Motor neuron (in vitro differentiated cells): ENCODE data around the gene GALNT7. TPM values are rescaled to one million over a fixed set of nuclear protein-coding genes. Genes with fewer than 3 reads are reported as not detected.
A peak's percentile ranks its signal among the peaks of the same experiment; 100 is the strongest.
"Not testable (repeated sequence)": the region's sequence is repeated elsewhere in the genome, so short reads cannot be mapped to it uniquely, and the experiment has no call there.

Experiments used
- ATAC-seq, 8 experiments: fragments of 200-7000 bp; cut with Tn5 transposase; replicated peaks in 6 of 8; 2 replicates each; pipeline ENCODE4 v1.8.0; 2021; ENCODE audit warnings: mild to moderate bottlenecking in 8 of 8, moderate library complexity in 8 of 8
- H3K27ac ChIP-seq, 2 donors: fragments of 250-450 bp; sonication (Bioruptor Pico); 2 replicates each; pipeline ENCODE4 v1.9.0; 2021; ENCODE audit warnings: antibody characterized with exemption in 2 of 2, mild to moderate bottlenecking in 2 of 2, moderate library complexity in 1 of 2
- H3K4me1 ChIP-seq, 2 donors: fragments of 250-450 bp; sonication (Bioruptor Pico); replicated peaks in 1 of 2; 2 replicates each; pipeline ENCODE4 v1.6.1; 2021; ENCODE audit warnings: antibody characterized with exemption in 2 of 2, mild to moderate bottlenecking in 2 of 2, moderate library complexity in 1 of 2
- H3K4me3 ChIP-seq, 5 donors: fragments of 250-450 bp; sonication (Bioruptor Pico); 2 replicates each; pipeline ENCODE4 v1.9.0; 2021; ENCODE audit warnings: antibody characterized with exemption in 5 of 5, mild to moderate bottlenecking in 5 of 5, moderate library complexity in 4 of 5
- WGBS, 10 experiments: fragments of 450-650 bp; shearing (Covaris generic); methylation state at CpG; one replicate each; pipeline ENCODE4 v1.0.0; 2022; 5-methylcytosine and 5-hydroxymethylcytosine counted together
- in situ Hi-C, 9 experiments: fragments of 400-800 bp; cut with MboI; loops; one replicate each; pipeline ENCODE4 v1.15.0; 2021; ENCODE audit warnings: low sequenced_read_pairs in 9 of 9, low pct_unique_long_range_greater_than_20kb in 2 of 9; ENCODE audit not compliant: unreplicated experiment in 9 of 9
- total RNA-seq, 8 experiments: library from RNA; unstranded; fragments of 300-600 nt; gene quantifications; 2 replicates each; pipeline versions ENCODE4 v1.2.3 to v1.2.4, GENCODE V29; 2022

GALNT7 gene
- 10 to 100 TPM; 10.4 to 39.5 (median 28.5) TPM for total RNA-seq

GRCh38 chr4:173168396-173169177 lies at the start of gene GALNT7:
GALNT7 (plus strand) TSS chr4:173168811; CDS start chr4:173168836, 25 bp downstream.
- WGBS, 10 experiments: 0 to 3% methylated on average over 2 to 5 of the region's 64 CpGs; no CpG with 5 or more reads in 8 of the 10 experiments
- in situ Hi-C loops: loop anchor here in 1 of 9 experiments (25.0 kb wide), 1 partner anchor 131 kb away; no protein-coding TSS in a partner anchor
- Histone ChIP-seq H3K4me1 (peaks cover 8 to 13% of the 10 kb centered on the region in 2 donors), H3K4me3 (peak within 1 kb of the TSS; percentile 78 to 99 (median 89)), H3K27ac (peak within 1 kb of the TSS; percentile 83 to 91)
- ATAC-seq: peak; percentile 42 to 83 (median 76)

GRCh38 chr4:173118819-173119218 lies 49.8 kb upstream of the GALNT7 start:
- H3K27ac ChIP-seq, H3K4me1 ChIP-seq, in situ Hi-C loops, H3K4me3 ChIP-seq, ATAC-seq: not testable (repeated sequence)
- 9 to 96% (median 76%) methylated on average over 1 to 2 of the region's 2 CpGs; no CpG with 5 or more reads in 2 of the 10 experiments for WGBS, 10 experiments

GRCh38 chr4:173119818-173120217 lies 48.8 kb upstream of the GALNT7 start:
- ATAC-seq: peak in 2 of 8 experiments; percentile 51 to 61
- in situ Hi-C loops: no loop called here
- WGBS, 10 experiments: 6 to 81% (median 63%) methylated on average over 1 to 3 of the region's 3 CpGs

GRCh38 chr4:173121076-173121561 lies 47.5 kb upstream of the GALNT7 start:
- in situ Hi-C loops: no loop called here
- 0 to 63% (median 39%) methylated on average over 1 to 3 of the region's 3 CpGs; no CpG with 5 or more reads in 1 of the 10 experiments for WGBS, 10 experiments
- peak in 3 of 8 experiments; percentile 27 to 92 (median 53) for ATAC-seq
- Histone ChIP-seq H3K4me3 (no peak overlapping the region), H3K4me1 (no peaks in the 10 kb centered on the region), H3K27ac (no peak overlapping the region)

More at GRCh38 chr4:173119818-173120217, 48.8 kb upstream of the GALNT7 start:
- H3K4me1 ChIP-seq: no peaks in the 10 kb centered on the region
- H3K27ac ChIP-seq: no peak overlapping the region
- H3K4me3 ChIP-seq: no peak overlapping the region

GRCh38 chr4:173124209-173124865 lies 44.3 kb upstream of the GALNT7 start:
- in situ Hi-C loops: no loop called here
- ATAC-seq: no peak
- H3K4me3 ChIP-seq: no peak overlapping the region
- H3K27ac ChIP-seq: no peak overlapping the region
- H3K4me1 ChIP-seq: no peaks in the 10 kb centered on the region
- 53 to 100% (median 86%) methylated on average over 2 to 7 of the region's 7 CpGs; no CpG with 5 or more reads in 2 of the 10 experiments for WGBS, 10 experiments

GRCh38 chr4:173125216-173125812 lies 43.3 kb upstream of the GALNT7 start:
- H3K4me1 ChIP-seq: no peaks in the 10 kb centered on the region
- no peak for ATAC-seq
- 38 to 85% (median 70%) methylated on average over 1 to 4 of the region's 4 CpGs; no CpG with 5 or more reads in 1 of the 10 experiments for WGBS, 10 experiments
- H3K4me3 ChIP-seq: no peak overlapping the region
- in situ Hi-C loops: no loop called here
- no peak overlapping the region for H3K27ac ChIP-seq

GRCh38 chr4:173128199-173128890 lies 40.3 kb upstream of the GALNT7 start:
- Histone ChIP-seq H3K4me3 (no peak overlapping the region), H3K4me1 (peaks cover 0 to 5% of the 10 kb centered on the region in 2 donors), H3K27ac (no peak overlapping the region)
- in situ Hi-C loops: no loop called here
- no peak for ATAC-seq
- 66 to 100% (median 80%) methylated on average over 1 to 4 of the region's 6 CpGs for WGBS, 10 experiments

GRCh38 chr4:173130687-173131086 lies 37.9 kb upstream of the GALNT7 start:
- Histone ChIP-seq H3K27ac (no peak overlapping the region), H3K4me1 (peaks cover 0 to 12% of the 10 kb centered on the region in 2 donors), H3K4me3 (no peak overlapping the region)
- in situ Hi-C loops: no loop called here
- peak in 2 of 8 experiments; percentile 19 to 52 for ATAC-seq
- 37 to 100% (median 94%) methylated on average over 1 to 5 of the region's 5 CpGs; no CpG with 5 or more reads in 2 of the 10 experiments for WGBS, 10 experiments

- H3K4me3 ChIP-seq: no peak overlapping the region
- 12 to 100% (median 73%) methylated on average over 1 to 2 of the region's 2 CpGs for WGBS, 10 experiments
- in situ Hi-C loops: no loop called here
- no peak overlapping the region for H3K27ac ChIP-seq
- H3K4me1 ChIP-seq: peaks cover 5 to 23% of the 10 kb centered on the region in 2 donors
- ATAC-seq: no peak
These were observed 34.2 kb upstream of the GALNT7 start for GRCh38 chr4:173134426-173134825.

- 17 to 100% (median 72%) methylated on average over 1 to 3 of the region's 3 CpGs; no CpG with 5 or more reads in 2 of the 10 experiments for WGBS, 10 experiments
- Histone ChIP-seq H3K27ac (no peak overlapping the region), H3K4me3 (no peak overlapping the region), H3K4me1 (peaks cover 5 to 26% of the 10 kb centered on the region in 2 donors)
- ATAC-seq: peak in 2 of 8 experiments; percentile 32 to 37
- in situ Hi-C loops: no loop called here
These were observed 33.3 kb upstream of the GALNT7 start for GRCh38 chr4:173135241-173135847.

- 0 to 83% (median 31%) methylated on average over 1 of the region's 1 CpG; no CpG with 5 or more reads in 6 of the 10 experiments for WGBS, 10 experiments
- no peak overlapping the region for H3K4me3 ChIP-seq
These were observed 30.0 kb upstream of the GALNT7 start for GRCh38 chr4:173138624-173139023.

GRCh38 chr4:173139561-173139960 lies 29.1 kb upstream of the GALNT7 start:
- Histone ChIP-seq H3K27ac (no peak overlapping the region), H3K4me3 (no peak overlapping the region), H3K4me1 (peaks cover 5 to 14% of the 10 kb centered on the region in 2 donors)
- peak in 1 of 8 experiments; percentile 31 for ATAC-seq
- in situ Hi-C loops: no loop called here
- WGBS, 10 experiments: 0 to 67% (median 17%) methylated on average over 1 to 2 of the region's 2 CpGs; no CpG with 5 or more reads in 1 of the 10 experiments

More at GRCh38 chr4:173138624-173139023, 30.0 kb upstream of the GALNT7 start:
- in situ Hi-C loops: no loop called here
- H3K27ac ChIP-seq: no peak overlapping the region
- ATAC-seq: peak in 4 of 8 experiments; percentile 21 to 92 (median 50)
- peaks cover 5 to 18% of the 10 kb centered on the region in 2 donors for H3K4me1 ChIP-seq
